ENCODE measurements around the gene SCRN2.
A peak's percentile ranks its signal among the peaks of the same experiment; 100 is the strongest.

Gene SCRN2

DNA sequence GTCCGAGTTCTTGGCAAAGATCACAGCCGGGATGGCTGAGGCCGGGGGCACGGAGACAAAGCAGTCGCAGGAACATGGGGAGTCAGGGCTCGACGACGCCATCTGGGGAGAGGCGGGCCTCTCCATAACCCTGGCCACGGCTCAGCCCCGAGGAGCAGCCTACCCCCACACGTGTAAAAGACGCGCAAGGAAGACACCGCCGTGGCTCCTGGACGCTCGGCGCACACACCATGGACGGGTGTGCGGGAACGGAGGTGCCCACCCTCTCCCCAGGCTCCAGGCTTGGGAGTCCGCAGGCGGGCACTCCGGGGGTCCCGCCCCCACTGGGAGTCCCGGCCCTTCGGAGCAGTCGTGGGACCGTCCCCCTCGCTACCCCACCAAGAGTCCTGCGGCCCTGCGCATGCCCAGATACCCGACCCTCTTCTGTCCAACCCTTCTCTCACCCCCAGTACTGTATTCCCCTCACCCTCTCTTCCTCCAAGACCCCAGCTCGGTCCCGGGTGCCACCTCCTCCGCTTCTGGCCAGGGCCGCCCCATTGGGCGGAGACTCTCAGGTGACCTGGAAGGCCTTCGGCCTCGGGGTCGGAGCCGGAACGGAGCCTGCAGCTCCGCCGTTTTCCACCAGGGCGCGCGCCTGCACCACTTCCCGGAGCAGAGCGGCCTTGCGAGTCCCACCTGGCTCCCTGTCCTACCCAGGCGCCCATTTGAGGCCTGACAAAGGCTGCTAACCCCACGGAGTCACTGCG is at the start of gene SCRN2:
SCRN2 (minus strand) TSS at position 532 of the 746 bp plus-strand sequence; CDS start at position 102, 430 bp downstream.
- peak; percentile 71 for DNase-seq

- peak; percentile 64 for DNase-seq
These were observed 48.9 kb upstream of the SCRN2 start for GRCh38 chr17:47889734-47890529.

- DNase-seq = no peak
These were observed 47.2 kb upstream of the SCRN2 start for GRCh38 chr17:47888293-47888692.

DNA sequence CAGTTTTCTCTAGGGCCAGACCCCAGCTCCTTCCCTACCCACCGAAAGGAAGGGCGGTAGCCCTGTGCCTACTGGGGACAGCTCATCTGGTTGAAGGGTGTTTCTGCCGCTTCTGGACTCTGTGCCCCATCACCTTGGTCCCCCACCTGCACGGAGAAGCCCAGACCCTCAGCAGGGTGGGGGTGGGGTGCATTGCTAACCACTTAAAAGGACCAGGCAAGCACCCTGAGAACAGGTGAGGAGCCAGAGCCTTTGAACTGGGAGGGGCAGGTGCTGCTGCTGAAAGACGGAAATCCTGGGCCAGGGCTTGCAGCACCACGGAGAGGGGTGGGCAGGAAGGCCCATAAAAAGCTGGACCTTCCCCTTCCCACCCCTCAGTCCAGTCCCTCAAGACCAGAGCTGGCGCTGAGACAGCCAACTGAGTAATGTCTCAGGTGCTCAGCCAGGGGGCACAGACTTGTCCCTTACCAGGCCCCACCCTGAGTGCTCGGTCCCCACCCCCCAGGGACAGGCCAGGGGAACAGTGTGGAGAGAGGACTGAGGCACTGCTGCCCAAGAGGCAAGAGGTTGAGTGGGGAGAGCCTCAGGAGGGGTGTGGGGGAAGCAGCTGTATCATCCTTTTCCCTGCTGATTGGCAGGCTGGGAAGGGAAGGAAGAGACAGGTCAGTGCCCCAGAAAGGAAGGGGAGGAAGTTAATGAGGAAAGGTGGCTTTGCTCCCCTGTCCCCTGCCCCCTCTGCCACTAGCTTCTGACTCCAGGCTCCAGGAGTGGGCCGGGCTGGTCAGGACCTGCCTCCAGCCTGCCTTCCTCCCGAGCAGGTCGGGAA is 44.0 kb upstream of the SCRN2 start:
- DNase-seq = no peak

DNA sequence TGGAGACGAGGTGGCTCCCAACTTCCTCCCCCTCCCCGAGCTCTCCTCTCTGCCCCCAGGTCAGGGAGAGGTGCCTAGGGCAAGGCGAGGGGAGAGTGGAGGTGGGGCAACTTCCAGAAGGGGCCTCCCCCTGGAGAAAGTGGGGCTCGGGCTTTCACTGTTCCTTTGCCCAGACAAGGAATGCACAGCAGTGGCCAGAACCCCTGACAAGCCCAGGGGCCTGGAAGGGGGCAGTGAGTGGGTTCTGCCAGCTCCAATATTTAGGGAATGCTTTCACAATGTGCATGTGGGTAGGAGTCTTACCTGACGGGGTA is 43.3 kb upstream of the SCRN2 start:
- no peak for DNase-seq

DNA sequence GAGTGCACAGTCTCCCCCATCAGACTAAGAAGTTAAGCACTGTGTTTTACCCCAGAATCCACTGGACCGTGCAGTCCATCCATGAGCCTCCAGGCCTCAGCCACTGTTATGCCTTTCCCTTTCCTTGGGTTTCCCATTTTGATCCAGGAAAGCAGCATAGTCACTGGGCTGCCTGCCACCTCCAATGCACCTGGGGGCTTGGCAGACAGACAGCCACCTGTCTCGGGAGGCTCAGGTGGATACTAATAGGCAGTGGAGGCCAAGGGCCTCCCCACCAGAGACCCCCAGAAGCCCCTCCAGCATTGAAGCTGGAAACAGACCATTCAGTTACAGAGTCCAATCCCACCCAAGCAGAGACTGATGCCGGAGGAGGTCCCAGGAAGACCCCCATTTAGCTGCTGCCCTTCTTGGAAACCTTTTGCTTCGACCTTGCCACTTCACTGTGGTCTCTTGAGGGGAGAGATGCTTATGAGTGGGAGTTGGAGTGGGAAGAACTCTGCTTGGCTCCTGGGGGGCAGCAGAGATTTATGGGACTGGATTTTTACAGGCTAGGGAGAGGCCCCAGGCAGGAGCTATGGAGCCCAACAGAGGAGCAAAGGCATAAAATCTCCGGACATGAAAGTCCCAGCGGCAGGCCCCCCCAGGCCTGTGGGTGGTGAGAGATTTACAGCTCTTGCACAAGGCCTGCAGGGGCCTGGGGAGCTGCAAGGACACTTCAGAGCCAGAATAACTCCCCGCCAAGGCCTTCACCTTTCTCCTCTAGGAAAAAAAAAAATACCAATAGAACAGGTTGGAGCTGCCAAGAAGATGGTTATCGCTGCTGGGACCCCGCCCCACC is 42.7 kb upstream of the SCRN2 start:
- no peak for DNase-seq

DNA sequence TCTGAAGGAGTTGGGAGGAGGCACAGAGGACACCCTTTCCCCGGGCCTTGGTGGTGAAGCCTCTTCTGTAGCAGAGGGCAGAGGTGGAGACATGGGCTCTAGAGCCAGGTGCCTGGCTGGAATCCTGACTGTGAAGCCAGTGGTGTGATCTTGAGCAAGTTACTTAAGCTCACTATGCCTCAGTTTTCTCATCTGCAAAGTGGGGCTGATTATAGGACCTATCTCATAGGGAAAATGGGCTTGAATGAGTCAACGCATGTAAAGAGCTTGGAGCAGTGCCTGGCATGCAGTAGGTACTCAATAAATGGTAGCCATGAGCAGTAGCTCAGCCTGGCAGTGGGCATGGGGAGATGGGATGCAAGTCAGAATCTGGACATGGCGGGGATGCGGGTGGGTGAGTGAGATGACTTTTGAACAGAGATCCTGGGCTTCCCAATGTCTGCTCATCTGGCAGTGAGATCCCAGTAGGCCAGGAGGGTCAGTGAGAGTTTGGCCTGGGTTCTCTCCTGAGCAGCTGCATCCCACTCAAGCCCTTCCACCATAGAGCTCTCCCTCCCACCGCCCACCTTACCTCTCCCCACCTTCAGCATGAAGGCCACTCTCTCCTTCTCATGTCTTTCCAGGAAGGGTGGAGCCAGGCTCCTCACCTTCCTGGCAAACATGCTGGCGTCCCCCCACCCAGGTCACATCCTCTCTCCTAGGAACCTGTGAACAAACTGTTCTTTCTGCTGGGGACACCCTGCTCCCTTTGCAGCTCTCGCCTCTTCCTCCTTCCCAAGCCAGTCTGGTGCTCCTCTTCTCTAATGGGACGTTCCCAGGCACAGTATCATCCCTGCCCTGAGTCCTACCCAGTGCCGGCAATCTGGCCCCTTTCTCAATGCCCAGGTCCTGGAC is 41.9 kb upstream of the SCRN2 start:
- DNase-seq = no peak

DNA sequence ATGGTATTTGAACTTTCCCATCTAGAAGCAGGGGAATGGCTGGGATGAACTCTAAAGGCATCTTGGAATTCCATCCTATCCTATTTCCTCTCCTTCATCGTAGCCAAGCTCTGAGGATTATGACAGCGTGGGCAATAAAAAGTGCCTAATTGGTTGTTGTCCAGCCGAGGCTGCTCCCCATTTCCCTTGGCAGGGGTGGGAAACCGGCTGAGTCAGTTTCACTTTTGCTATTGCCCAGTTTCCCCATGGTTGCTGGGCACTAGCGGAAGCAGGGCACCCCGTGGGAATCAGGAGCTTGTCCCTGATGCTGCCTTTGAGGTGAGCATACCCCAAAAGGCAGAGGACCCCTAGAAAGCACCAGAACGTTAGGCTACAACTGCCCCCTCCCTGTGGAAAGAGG is 41.2 kb upstream of the SCRN2 start:
- no peak for DNase-seq

DNA sequence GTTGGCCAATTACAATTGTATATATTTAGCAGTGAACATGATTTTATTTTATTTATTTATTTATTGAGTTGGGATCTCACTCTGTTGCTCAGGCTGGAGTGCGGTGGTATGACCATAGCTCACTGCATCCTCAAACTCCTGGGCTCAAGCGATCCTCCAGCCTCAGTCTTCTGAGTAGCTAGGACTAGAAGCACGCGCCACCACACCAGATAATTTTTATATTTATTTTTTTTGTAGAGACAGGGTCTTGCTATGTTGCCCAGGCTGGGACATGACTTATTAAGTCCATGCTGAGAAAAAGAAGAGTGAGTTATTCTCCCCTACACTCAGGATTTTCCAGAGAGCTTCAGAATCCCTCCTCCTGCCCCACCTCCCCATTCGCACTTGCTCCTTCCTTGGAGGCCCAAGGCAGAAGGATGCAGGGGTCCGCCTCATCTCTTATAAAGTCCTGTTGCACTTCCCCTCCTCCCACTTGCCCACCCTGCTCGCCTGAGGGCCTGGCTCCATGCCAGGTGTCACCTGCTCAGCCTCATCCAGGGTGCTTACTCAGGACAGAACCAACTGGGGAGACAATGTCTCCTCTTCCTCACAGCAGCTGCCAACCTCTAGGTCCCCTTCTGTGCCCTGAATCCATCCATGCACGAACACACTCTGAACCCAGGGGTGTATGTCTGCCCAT is 38.8 kb upstream of the SCRN2 start:
- DNase-seq = no peak

DNA sequence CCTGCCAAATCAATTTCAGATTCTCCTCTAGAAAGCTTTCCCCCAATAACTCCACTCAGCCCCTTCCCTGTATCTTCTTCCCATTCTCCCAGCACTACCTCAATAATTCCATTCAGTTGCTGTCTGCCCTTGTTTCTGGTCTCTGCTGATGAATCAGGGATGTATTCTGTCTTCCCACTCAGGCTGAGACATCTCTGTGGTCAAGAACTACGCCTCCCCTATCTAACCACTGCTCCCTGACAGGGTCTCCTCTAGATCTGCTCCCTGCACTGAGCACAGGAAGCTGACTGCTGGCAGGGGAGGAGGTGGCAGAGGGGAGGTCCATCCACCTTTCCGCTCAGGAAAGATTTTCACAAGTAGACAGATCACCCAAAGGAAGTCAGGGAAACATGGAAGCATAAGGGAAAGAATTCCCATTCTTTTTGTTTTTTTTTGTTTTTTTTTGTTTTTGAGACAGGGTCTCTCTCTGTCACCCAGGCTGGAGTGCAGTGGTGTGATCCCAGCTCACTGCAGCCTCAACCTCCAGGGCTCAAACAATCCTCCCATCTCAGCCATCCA is 38.0 kb upstream of the SCRN2 start:
- no peak for DNase-seq

DNA sequence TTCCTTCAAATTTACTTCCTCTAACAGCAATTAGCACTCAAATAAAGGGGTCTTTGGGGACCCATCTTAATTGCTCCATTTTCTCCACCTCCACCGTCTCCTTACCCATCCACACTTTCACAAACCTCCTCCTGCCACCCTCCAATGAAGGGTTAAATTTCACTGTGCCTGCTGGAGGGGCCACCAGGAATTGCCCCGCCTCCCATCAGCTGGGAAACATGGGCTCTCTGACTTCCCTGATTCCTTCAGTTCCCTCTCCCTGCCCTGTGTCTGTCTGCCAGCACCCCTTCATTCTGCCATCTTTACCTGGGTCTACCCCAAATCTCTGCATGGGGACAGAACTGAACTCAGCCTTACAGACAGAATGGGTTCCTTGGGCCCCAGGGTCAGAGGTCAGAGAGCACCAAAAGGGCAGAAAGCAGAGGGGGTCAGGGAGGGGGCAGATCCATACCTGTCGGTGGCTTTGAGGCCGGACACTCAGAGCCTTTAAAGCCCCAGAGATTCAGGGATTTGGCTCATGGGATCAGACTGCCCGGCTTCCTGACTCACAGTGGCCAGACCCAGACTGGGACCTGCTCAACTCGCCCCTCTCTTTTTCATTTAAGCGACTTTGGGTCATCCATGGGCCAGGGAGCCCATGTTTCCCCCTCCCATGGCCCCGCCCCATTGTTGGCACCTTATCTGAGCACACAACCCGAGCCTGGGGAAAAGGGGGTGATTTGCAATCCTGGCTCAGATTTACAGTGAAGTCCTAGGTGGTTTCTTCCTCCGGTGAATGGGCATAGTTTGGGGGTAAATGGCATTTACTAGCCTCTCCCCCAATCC is 37.3 kb upstream of the SCRN2 start:
- no peak for DNase-seq

DNA sequence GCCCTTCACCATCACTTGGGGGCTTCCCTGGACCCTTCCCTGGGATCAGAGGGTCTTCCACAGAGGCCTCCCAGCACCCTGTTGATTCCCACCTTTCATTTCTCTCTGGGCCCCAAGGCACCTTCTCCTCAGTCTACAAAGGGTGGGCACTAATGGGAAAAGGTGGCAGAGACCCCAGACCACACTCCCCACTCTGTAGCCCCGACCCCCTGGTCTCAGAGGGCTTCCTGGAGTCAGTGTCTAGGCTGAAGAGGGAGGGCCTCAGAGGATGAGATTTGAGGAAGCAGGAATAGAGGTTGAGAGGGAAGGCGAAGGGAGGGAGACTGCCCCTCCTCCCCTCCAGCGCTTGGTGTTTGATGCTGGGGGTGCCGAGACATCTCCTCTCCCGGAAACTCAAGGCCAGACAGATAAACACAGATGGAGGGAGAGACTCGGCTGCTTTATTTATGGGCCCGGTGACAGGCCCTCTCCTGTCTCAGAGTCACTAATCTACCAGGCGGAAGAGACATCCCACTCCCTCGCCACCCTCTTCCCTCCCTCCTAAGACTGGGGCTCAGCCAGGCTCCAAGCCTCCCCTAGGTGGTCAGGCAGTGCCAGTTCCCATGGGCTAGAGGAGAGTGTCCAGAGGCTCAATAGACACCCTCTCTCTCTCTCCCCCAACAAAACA is 36.4 kb upstream of the SCRN2 start:
- DNase-seq = no peak

DNA sequence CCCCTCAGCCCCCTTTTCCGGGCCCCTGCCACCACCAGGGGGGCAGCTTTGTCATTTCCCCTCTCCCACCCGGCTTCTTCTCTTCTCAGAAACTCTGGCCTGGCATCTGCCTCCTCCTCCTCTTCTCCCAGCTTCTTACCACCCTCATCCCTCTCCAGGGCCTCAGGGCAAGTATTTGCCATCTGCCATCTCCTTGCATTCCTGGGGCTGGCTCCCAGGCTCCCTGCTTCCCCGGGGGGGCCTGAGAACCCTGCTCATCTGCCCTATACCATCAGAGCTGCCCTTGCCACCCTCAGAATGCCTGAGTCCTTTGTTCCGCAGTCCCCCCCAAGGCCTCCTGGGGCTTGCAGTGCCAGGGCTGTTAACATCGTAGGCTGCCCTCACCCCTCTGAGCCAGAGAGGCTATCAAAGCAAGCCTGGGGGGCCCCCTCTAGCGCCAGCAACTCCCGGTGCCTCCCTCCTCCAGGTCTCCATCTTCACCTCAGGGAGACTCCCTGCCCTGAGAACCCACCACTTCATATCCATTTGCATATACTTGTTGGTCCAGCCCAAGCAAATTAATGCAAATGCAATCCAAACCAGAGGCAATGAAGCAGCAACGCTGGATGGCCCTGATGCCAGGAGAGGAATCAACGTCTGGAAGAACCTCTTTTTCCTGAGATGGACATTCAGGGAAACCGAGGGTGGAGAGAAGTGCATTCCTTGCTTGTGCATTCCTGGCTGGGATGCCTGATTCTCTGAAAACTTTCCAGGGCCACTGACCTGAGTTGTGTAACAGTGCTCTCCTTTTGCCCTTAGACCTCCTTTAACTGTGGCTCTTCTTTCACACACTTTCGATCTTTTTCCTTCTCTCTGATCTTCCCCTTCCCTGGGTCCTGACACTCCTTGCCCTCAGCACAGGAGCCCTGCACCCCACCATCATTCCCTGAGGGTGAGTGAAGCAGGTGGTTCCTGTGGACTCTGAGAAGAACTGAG is 34.2 kb upstream of the SCRN2 start:
- DNase-seq = no peak

GRCh38 chr17:47873200-47874090 is 32.4 kb upstream of the SCRN2 start:
- DNase-seq = no peak

DNA sequence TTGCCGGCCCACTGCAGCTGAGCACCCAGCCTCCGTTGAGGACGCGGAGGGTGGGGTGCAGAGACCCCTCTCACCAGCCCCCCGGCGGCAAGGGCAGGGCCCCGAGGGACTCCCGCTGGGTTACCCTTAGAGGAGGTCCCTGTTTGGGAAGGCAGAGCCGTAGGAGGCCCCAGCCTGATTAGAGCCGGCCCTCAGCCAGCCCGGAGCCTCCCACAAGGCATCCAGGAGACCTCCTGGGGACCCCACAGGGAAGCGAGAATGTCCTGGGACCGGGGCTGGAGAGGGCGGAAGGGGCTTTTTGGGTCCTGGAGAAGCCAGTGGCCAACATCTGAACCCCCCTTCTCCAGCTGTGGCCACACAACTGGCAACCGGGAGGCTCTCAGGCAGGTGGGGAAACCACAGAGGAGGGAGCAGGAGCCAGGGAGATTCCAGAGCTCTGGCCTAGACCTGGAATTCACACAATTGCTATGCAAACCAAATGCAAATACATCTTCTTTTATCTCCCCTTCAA is 31.6 kb upstream of the SCRN2 start:
- DNase-seq = no peak

GRCh38 chr17:47872019-47872650 is 31.1 kb upstream of the SCRN2 start:
- DNase-seq = no peak

Measured in NCI-H1436 treated with DMSO at 0.1 percent for 48 hours (cell line).